Bronchial epithelial cell (primary cell): ENCODE results near the gene MGLL. TPM values are rescaled to one million over a fixed set of nuclear protein-coding genes. Genes with fewer than 3 reads are reported as not detected.

Source experiments
- DNase-seq: peaks from one replicate; pipeline ENCODE4 v3.0.0-alpha.2; 2010; ENCODE audit warnings: low read depth
- FAIRE-seq: peaks from 2 replicates; lab custom pipeline; 2011; peaks lifted over from hg19 to GRCh38; lab: Jason Lieb, UNC
- H3K27me3 ChIP-seq: 2 replicates; pipeline ENCODE4 v1.5.1; 2011; ENCODE audit warnings: low read length; ENCODE audit not compliant: control insufficient read depth, insufficient read depth
- H3K36me3 ChIP-seq: 2 replicates; pipeline ENCODE4 v1.5.1; 2011; ENCODE audit warnings: low read length; ENCODE audit not compliant: control insufficient read depth, insufficient read depth
- H3K4me3 ChIP-seq: 2 replicates; pipeline ENCODE4 v1.5.1; 2011; ENCODE audit warnings: mild to moderate bottlenecking, low read depth, low read length, control low read depth
- total RNA-seq: library from RNA; depleted of rRNA; stranded (reverse); fragments of >200 nt; gene quantifications from 2 replicates; pipeline ENCODE4 v1.2.1, GENCODE V29; 2014
- TF ChIP-seq, protein P1 (sequence below): IDR thresholded peaks from 2 replicates; pipeline ENCODE4 v1.5.1; 2011; ENCODE audit warnings: mild to moderate bottlenecking, moderate library complexity, low read length, control low read depth, inconsistent platforms; ENCODE audit not compliant: insufficient read depth, severe bottlenecking

The MGLL gene
- total RNA-seq, 1 donor from 2014 or later, result 25.5 TPM

DNA sequence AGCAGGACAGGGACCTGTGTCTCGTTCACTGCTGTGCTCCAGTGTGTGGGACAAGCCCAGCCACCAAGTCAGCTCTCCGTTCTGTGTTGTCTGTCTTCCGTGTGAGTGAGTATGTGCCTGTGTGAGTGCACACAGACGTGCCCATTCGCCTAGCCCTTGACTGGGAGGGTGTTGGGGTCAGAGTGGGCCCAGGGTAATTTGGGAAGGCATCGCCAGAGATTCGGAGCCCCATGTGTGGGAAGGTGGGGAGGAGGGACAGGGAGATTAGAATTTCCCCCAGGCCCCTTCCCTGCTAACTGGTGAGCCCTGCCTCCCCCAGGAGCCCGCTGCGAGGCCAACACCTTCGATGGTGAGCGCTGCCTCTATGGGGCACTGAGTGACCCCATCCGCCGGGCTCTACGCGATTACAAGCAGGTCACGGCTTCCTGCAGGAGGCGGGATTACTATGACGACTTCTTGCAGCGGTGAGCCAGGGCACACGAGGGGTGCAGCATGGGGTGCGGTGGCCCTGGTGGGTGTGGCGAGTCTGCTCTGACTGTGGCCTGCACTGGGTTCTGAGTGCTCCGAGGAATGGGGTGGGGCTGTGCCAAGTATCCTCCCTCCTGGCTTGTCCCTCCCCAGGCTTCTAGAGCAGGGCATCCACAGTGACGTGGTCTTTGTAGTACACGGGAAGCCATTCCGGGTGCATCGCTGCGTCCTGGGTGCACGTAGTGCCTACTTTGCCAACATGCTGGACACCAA, 146.5 kb downstream of the MGLL start:
- DNase-seq, result no peak
- Histone ChIP-seq H3K36me3 (no peaks in the 10 kb centered on the region), H3K27me3 (no peaks in the 10 kb centered on the region), H3K4me3 (no peak overlapping the region)
- FAIRE-seq, result peak; percentile 23
- TF ChIP-seq, protein P1, sequence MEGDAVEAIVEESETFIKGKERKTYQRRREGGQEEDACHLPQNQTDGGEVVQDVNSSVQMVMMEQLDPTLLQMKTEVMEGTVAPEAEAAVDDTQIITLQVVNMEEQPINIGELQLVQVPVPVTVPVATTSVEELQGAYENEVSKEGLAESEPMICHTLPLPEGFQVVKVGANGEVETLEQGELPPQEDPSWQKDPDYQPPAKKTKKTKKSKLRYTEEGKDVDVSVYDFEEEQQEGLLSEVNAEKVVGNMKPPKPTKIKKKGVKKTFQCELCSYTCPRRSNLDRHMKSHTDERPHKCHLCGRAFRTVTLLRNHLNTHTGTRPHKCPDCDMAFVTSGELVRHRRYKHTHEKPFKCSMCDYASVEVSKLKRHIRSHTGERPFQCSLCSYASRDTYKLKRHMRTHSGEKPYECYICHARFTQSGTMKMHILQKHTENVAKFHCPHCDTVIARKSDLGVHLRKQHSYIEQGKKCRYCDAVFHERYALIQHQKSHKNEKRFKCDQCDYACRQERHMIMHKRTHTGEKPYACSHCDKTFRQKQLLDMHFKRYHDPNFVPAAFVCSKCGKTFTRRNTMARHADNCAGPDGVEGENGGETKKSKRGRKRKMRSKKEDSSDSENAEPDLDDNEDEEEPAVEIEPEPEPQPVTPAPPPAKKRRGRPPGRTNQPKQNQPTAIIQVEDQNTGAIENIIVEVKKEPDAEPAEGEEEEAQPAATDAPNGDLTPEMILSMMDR, result no peak

DNA sequence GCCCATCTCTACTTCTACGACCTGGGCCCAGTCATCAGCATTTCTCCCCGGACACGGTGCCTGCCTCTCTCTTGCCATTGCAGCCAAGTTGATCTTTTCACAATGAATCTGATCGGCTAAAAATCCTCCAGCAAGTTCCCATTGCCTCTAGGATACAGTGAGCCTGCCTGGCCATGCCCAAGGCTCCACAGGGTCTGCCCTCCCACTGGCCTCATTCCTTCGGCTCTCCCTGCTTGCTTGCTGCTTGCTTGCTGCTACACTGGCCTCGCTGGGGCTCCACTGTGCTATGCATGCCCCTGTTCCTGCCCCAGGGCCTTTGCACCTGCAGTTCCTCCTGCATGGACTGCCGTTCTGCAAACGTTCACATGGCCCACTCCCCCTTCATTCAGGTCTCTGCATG, 147.5 kb downstream of the MGLL start:
- Histone ChIP-seq H3K36me3 (no peaks in the 10 kb centered on the region), H3K27me3 (no peaks in the 10 kb centered on the region), H3K4me3 (no peak overlapping the region)
- no peak for DNase-seq
- TF ChIP-seq, protein P1, result no peak
- FAIRE-seq, result peak; percentile 7

DNA sequence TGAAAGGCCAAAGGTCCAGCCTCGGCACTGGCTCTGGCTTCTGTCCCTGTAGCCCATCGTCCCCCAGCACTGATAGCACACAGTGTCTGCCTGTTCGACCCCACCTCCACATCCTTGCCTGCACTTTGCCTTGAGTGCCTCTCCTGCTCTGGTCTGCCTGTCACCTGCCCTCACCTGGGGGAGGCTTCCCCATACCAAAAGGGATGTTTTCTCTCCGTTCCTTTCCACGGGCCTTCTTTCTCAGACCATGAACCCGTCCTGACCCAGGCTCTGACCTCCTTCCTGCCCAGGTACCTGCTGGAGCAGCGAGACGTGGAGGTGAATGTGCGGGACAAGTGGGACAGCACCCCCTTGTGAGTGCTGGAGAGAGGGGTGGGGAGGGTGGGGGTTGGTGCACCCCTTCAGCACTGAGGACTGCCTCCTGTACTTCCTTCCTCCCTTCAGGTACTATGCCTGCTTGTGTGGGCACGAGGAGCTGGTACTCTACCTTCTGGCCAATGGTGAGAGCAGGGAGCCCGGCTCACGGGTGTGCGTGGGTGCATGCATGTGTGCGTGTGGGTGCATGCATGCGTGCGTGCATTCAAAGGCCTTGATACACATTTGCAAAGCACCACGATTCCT, 148.1 kb downstream of the MGLL start:
- DNase-seq (no peak), FAIRE-seq (no peak)
- TF ChIP-seq, protein P1, result no peak
- H3K36me3 ChIP-seq, result no peaks in the 10 kb centered on the region
- no peaks in the 10 kb centered on the region for H3K27me3 ChIP-seq
- no peak overlapping the region for H3K4me3 ChIP-seq

DNA sequence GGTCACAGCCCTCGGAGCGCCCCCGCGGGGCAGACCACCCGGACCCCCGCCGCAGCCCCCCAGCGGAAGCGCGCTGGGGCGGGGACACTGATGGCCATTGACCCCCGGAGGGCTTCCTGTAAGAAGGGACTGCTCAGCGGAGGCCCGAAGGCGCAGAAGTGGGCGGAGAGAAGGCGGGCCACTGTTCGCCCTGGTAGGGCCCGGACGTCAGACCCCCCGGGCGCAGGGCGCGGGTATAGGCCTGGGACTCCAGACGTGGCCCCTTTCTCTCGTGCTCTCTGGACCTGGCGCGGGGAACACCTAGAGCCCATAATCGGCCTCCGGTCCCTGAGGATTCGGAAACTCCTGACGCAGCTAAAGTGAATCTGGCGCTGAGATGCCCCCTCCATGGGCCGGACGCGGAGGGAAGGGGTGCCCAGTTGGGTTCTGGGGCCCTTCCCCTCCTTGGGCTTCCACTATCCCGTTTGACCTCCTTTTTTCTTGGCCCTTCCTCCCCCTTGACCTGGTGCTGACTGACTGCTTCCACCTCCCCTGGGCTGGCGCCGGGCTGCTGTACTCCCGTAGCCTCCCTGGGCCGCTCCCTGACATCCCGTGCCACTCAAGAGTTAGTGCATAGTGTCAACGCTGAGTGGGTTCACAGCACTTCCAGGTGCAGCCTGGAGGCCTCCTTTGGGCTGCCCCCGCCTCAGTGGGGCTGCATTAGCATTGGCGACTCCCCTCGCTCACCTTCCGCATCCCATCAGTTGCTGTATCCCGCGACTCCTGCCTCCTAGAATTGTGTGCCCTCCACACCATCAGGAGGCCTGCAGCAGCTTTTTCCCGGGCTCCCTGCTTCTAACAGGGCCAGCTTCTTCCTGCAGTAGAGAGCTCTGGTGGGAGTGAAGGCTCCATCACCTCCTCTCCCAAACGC, 148.9 kb downstream of the MGLL start:
- Histone ChIP-seq H3K36me3 (no peaks in the 10 kb centered on the region), H3K27me3 (no peaks in the 10 kb centered on the region), H3K4me3 (peak overlapping the region; percentile 71)
- FAIRE-seq (no peak), DNase-seq (no peak)
- TF ChIP-seq, protein P1, result no peak

DNA sequence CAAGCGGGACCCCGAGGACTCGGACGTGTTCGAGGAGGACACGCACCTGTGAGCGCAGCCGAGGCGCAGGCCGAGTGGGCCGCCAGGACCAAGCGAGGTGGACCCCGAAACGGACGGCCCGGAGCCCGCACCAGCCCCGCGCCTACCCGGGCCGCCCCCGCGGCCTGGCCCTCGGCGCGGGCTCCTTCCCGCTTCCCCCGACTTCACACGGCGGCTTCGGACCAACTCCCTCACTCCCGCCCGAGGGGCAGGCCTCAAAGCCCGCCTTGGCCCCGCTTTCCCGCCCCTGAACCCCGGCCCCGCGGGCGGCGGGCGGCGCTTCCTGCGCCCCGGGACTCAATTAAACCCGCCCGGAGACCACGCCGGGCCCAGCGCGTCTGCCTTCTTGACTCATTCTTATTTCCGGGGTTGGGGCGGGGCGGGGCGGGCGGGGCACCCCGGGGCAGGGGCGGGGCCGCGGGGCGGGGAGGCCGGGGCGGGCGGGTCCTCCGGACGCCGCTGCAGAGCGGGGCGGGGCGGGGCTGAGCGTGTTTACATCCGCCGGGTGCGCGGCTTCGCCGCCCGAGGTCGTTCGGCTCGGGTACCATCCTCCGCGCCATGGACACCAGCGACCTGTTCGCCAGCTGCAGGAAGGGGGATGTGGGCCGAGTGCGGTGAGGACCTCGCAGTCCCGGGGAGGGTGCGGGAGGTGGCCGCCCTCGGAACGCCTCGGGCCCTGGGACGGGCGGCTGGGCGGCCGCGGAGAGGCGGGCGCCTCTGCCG, 149.7 kb downstream of the MGLL start, which contains the start of gene ABTB1:
ABTB1 (plus strand) TSS at position 524 of the 762 bp plus-strand sequence; CDS start at position 598, 74 bp downstream.
- TF ChIP-seq, protein P1, result no peak
- Histone ChIP-seq H3K27me3 (no peaks in the 10 kb centered on the region), H3K36me3 (no peaks in the 10 kb centered on the region), H3K4me3 (peak within 1 kb of the TSS; percentile 71)
- DNase-seq (peak; percentile 32), FAIRE-seq (no peak)
